OCI-LY1 (cell line): ENCODE measurements around the gene KRTAP10-6.

ENCODE experiments used
- EZH2 ChIP-seq: fragments of 200-600 bp; sonication (generic), shearing (Covaris generic); IDR thresholded peaks from 2 replicates; pipeline ENCODE4 v1.8.0; 2017; ENCODE audit warnings: borderline replicate concordance, mixed run types, mild to moderate bottlenecking, antibody characterized with exemption, low read length, moderate library complexity, mixed read lengths
- TF ChIP-seq, protein P1 (sequence below): fragments of 200-600 bp; sonication (generic), shearing (Covaris generic); IDR thresholded peaks from 2 replicates; pipeline ENCODE4 v1.5.1; 2017; ENCODE audit warnings: mild to moderate bottlenecking, antibody characterized with exemption, low read length, moderate library complexity, mixed read lengths

DNA sequence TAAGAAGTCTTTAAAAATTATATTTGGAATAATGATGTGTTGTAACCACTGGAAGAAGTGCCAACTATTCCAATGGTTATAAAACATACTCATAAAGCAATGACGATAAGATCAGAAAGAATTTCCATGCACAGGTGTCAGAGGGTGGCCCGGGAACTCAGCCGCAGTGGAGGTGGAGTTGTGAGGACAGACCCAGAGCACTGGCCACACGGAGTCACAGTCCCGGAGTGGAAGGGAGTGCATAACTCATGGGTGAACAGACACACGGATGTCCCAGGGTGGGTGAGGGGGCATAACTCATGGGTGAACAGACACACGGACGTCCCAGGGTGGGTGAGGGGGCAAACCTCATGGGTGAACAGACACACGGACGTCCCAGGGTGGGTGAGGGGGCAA, 16.3 kb downstream of the KRTAP10-6 start:
- TF ChIP-seq, protein P1, sequence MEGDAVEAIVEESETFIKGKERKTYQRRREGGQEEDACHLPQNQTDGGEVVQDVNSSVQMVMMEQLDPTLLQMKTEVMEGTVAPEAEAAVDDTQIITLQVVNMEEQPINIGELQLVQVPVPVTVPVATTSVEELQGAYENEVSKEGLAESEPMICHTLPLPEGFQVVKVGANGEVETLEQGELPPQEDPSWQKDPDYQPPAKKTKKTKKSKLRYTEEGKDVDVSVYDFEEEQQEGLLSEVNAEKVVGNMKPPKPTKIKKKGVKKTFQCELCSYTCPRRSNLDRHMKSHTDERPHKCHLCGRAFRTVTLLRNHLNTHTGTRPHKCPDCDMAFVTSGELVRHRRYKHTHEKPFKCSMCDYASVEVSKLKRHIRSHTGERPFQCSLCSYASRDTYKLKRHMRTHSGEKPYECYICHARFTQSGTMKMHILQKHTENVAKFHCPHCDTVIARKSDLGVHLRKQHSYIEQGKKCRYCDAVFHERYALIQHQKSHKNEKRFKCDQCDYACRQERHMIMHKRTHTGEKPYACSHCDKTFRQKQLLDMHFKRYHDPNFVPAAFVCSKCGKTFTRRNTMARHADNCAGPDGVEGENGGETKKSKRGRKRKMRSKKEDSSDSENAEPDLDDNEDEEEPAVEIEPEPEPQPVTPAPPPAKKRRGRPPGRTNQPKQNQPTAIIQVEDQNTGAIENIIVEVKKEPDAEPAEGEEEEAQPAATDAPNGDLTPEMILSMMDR: no peak
- TF ChIP-seq EZH2: no peak
